ENCODE results near the gene PXN.
"Not testable (repeated sequence)": the region's sequence is repeated elsewhere in the genome, so short reads cannot be mapped to it uniquely, and the experiment has no call there.

The PXN gene

DNA sequence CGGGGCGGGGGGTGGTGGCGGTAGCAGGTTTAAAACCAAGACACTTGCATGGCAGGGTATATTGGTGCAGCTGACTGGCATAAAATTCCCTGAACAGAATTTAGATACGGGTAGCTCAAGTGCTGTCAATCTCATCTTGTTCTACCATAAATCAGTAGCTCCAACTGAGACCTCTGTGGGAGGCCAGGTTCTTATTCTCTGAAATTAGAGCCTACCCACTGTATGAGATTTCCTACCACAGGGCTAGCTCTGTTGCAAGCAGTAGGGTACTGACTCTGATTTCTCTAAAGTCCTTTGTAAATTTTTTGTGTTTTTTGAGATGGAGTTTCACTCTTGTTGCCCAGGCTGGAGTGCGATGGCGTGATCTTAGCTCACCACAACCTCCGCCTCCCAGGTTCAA is 61.4 kb downstream of the PXN start:
- DNase-seq = no peak

DNA sequence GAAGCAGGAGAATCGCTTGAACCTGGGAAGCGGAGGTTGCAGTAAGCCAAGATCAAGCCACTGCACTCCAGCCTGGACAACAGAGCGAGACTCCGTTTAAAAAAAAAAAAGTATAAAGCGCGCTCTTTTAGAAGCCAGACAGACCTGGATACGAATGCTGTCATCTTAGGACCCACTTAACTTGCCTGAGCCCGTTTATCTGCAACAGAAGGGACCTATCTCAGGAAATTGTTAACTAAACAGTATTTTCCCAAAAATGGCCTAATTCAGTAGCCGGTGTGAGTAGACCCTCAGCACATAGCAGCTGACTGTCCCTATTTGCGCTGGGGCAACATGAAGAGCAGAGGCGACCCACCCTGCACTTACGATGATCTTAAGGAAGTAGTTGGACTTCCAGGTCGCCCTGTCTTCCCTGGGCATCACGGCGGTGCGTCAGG is 65.1 kb downstream of the PXN start:
- no peak for DNase-seq

DNA sequence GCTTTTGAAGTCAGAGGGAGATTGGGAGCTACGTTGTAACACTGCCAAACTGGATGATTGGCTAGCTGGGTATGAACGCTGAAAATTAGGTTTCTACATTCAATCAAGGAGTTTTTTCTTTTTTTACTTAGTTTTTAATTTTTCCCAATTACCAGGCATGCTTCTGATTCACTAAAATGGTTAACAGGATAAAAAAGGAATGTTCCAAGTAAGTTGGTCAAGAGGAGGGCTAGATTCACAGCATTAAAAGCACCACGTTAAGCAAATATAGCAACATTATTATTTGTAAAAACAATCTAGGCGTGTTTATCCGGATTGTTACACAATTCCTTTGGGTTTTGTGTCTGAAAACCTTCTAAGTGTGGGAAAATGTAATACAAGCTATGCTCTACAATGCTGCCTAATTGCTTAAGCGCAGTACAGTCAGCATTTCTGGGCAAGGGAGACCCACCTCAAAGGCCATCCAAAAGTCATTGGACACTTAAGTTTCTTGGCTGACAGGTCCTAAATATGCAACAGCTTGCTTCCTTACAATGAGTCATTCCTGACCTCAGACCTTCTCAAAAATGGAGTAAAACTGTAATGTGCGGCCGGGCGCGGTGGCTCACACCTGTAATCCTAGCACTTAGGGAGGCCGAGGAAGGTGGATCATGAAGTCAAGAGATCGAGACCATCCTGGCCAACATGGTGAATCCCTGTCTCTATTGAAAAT is 65.8 kb downstream of the PXN start:
- DNase-seq = peak; percentile 13

DNA sequence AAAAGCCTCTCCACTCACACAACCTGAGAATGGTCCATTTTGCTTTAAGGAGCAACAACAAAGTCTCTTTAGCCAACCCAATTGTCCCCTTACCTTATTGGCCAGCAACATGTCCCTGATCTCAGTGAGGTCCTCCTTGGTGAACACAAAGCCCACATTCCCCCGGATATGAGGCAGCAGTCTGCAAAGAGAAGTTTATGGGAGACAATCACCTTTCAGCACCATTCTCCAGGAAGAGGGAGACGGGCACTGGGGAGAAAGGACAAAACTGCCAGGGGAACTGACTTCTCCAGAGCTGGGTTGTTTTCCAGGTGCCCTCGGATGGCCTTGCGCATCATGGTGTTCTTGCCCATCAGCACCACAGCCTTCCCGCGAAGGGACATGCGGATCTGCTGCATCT is 66.5 kb downstream of the PXN start:
- DNase-seq = no peak

DNA sequence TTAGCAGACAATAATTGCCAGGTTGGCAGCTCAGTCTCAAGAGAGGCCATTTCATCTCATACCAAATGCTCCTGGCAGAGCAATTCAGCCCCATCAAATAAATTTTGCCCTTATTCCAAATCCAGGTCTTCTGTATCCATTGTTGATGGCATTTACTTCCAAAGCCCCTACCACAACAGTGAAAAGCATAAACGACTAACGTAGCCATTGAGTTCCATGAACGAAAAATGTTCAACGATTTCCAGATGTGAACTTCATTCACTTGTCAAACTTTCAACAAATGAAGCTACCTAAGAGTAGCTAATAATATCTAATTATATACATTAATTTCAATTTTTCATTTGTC is 68.0 kb downstream of the PXN start:
- DNase-seq = no peak

DNA sequence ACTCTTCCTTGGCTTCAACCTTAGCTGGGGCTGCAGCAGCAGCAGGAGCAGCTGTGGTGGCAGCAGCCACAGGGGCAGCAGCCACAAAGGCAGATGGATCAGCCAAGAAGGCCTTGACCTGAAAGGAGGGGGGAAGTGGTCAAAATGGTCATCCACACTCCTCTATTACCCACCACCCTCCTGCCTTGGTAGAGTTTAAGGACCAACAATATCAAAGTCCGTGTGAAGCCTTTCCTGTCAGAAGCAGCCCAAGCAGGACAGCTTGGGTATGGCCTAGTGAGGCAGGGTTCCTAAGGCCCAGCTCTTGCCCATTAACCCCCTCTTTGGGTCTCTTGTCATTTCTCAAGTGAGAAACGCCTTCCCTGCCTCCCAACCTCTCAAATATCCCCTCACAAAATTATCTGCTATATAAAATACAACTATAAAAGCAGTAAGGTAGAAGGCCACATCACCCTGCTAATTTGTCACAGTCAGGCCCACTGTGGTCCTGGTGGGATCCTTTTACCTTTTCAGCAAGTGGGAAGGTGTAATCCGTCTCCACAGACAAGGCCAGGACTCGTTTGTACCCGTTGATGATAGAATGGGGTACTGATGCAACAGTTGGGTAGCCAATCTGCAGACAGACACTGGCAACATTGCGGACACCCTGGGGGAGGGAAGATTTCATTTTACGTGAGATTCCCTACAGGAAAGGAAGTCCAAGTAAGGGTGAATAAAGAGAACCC is 68.6 kb downstream of the PXN start:
- DNase-seq = not testable (repeated sequence)

DNA sequence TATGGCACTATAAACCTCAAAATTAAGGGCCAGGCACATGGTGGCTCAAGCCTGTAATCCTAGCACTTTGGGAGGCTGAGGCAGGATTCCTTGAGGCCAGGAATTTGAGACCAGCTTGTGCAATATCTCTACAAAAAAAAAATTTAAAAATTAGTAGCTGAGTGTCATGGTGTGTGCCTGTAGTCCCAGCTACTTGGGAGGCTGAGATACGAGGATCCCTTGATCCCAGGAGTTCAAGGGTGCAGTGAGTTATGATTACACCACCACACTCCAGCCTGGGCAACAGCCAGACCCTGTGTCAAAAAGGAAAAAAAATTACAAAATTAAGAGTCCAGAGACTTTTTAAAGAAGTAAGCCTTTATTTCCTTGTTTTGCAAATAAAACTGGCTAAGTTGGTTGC is 69.2 kb downstream of the PXN start:
- no peak for DNase-seq

DNA sequence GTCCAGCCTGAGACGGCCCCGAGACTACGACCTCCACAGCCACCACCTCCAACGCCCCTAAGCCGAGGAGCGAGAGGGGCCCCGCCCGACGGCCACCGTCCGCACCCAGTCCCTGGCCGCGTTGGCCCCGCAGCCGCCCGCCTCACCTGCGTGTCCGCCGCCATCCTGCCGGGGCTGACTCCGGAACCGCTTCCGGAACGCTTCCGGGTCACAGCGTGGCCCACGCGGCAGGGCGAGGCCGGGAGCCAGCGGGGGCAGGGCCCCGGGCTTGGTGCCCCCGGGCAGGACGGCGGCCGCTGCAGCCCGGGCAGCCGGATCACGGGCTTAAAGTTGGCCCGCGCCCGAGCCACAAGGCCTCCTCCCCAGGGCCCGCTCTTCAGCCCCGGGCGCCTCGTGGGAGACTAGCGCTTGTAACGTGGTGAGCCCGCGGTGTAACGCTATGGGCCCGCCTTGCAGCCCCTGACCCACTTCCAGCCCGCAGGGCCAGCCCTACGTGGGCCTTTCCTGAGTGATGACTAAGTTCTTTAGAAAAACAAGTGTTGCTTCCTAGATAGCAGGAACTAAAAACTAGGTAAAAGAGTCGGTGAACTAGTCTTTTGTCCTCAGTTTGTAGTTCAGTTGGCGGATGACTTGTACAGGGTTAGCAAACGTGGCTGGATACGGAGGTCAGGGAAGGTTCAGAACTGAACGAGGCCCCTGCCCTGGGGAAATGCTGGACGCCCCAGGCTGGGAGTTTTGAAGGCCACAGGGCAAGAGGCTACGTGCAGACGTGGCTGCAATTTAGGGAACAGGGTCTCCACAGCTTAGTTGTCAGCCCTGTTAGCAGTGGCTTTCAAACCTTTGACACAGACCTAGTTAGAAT is 70.8 kb downstream of the PXN start, which contains the start of gene GCN1:
Gene GCN1, minus strand, starts transcription at position 182 of the 862 bp plus-strand sequence. Its CDS starts 18 bp downstream, at position 164.
- DNase-seq = peak; percentile 44

DNA sequence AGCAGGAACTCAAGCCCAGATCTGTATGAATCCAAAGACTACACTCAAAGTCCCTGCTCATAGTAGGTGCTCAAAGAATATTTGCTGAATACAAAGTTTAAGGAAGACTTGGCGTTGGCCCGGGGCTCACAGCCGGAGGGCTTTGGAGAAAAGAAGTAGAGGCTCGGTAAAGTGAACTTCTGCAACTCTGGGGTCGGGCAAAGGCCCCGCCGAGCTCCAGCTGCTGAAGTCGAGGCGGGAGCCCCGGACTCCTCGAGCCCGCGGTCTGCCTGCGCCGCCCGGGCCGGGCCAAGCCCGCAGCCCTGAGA is 71.3 kb downstream of the PXN start:
- DNase-seq = no peak

DNA sequence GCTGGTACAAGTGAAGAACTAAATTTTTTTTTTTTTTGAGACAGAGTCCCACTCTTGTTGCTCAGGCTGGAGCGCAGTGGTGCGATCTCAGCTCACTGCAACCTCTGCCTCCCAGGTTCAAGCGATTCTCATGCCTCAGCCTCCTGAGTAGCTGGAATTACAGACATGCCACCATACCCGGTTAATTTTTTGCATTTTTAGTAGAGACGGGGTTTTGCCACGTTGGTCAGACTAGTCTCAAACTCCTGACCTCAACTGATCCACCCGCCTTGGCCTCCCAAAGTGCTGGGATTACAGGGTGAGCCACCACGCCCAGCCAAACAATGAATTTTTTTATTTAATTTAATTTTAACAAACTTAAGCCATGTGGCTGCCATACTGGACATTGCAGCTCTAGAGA is 72.2 kb downstream of the PXN start:
- not testable (repeated sequence) for DNase-seq

DNA sequence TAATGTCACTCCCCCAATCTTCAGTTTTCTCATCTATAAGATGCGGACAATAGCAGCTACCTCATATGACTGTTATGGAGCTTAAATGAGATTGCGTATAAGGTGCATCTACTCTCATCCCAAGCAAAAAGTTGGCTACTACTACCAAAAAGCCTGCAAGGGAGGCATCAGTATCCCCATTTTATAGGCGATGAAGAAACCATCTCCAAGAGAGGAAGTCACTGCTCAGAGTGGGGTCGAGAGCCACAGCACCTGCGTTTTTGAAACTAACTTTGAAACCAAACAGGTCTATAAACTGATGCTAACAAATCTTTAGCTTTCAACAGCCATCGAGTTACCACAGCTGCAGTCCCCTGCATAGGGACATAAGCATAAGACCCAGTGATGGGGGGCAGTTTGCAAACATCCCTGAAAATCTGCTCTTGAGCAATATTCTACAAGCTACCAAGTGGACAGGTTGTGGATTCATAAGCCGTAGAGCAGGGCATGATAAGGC is 74.5 kb downstream of the PXN start:
- no peak for DNase-seq

DNA sequence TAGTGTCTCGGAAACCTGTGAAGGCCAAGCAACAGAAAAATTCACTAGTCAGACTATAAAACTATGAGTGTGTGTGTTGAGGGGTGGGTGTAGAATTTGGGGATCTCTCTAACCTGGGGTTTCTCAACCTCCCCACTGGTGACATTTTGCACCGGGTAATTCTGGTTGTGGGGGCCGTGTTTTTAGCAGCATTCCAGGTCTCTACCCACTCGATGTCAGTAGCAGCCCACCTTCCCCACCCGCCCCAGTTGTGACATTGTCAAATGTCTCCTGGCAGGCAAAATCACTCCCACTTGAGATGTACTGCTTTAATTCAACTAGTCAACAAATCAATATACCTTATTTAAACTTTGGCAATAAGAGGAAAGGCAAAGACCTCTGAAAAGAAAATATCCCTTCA is 75.1 kb downstream of the PXN start:
- no peak for DNase-seq

DNA sequence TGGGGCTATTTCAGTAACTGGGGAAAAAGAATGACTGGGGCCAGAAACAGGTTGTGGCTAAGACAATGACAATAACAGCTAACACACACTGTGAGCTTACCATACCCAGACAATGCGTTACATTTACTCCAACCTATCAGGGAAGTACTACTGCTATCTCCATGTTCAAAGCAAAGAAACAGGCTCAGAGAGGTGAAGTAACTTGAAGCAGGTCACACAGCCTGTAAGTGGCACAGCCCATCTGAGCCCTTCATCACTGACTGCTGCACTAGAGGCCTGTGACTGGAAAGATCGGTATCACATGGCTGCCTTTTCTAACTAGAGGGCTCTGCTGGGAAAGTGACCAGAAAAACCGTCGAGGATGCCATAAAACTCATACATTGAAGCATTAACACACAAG is 78.9 kb downstream of the PXN start:
- no peak for DNase-seq

DNA sequence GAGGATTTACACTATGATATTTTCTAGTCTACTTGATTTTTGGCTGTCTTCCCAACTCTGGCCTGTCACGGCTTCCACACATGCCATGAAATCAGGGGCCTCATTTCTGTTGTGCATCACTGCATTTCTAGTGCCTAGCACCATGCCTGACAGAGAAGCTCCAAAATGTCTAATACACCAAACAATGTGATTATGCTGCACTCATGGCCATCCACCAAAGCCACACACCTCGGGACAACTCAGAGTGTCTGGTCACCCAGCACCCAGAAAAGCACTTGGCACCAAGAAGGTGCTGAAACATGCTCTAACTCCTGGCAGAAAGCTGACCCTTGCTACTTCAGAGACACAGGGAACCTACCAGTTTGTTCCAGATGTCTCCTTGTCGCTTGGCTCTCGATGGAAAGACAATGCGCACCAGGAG is 82.3 kb downstream of the PXN start:
- no peak for DNase-seq

DNA sequence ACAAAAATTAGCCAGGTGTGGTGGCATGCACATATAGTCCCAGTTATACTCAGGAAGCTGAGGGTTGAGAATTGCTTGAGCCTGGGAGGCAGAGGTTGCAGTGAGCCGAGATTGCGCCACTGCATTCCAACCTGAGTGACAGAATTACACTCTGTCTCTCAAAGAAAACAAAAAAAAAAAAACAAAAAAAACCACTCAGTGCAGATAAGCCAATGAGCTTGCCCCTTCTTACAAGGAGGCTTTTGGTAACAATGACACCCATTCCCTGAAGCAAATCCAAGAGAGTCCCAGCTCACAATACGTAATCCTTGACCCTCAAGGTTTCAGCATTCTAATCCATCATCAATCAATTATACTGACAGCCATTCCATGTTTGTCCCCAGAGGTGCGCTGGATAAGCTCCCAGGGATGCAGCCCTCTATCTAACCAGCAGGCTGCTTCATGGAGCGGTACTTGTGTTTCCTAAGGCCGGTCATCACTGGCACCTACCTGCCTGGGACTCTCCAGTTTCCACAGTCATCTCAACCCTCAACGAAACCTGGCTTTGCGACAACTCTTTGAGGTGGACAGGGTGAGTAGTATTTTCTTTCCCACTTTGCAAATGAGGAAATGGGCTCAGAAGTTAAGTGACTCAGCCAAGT is 83.4 kb downstream of the PXN start:
- no peak for DNase-seq

DNA sequence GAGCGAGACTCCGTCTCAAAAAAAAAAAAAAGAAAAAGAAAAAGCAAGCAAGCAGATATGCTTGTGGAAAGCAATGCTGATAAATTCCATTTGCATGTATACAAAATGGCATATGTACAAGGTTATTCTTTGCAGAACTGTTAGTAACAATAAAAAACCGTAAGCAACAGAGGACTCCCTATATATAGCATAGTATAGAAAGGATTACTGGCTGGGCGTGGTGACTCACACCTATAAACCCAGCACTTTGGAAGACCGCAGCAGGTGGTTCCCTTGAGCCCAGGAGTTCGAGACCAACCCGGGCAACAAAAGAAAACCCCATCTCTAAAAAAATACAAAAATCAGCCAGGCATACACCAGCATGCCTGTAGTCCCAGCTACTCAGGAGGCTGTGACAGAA is 84.6 kb downstream of the PXN start:
- DNase-seq = no peak

DNA sequence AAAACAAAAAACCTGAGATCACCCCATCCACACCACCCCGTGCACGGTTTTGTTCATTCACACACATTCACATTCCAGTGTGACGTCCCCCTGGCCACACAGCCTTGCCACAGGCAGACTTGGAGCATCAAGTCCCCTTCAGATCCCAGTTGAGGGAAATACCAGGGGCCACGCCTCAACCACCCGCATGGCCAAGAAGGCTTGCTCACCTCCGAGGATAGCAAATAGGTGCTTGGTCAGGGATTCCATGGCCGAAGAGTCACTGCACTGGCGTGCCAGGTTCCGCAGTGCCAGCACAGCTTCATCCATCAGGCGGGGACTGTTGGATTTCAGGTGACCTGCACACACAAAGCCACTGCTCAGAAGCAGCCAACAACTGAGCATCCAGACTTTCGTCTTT is 90.0 kb downstream of the PXN start:
- no peak for DNase-seq

DNA sequence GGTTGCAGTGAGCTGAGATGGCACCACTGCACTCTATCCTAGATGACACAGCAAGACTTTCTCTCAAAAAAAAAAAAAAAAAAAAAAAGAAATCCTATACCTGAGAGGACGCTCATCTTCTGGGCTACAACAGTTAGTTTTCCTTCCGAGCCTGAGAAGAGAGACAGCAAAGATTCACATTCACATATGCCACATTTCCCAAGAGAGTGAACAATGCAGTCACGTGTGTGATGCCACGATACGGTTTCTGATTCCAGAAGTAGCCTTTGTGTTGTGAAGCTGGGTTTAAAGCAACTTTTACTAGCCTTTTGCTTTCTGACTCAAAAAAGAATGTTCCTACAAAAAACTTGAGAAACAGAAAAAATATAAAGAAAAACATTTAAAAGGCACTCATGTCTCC is 90.5 kb downstream of the PXN start:
- no peak for DNase-seq

DNA sequence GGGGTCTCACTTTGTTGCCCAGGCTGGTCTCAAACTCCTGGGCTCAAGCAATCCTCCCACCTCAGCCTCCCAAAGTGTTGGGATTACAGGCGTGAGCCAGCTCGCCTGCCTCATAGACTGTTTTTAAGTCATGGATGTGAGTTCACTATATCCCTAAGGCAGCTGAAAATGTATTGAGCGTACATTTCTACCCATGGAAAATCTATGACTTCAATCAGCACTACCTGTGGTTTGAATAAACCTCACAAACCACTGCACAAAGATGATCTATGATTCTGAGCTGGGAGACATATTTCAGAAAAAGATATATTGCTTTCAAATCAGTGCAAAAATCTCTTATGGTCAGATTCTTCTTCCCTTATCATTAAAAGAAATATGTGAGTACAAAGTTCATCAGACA is 93.5 kb downstream of the PXN start:
- no peak for DNase-seq

DNA sequence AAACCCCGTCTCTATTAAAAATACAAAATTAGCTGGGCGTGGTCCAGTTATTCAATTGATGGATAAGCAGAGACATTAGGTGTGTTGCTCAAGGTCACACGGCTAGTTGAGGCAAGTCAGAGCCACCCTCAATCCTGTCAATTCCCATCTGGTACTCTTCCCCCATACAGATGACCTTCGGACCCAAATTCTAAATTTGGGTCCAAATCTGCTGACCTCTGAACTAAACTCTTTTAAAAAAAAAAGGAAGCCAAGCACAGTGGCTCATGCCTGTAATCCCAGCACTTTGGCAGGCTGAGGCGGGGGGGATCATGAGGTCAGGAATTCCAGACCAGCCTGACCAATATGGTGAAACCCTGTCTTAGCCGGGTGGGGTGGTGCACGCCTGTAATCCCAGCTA is 94.9 kb downstream of the PXN start:
- DNase-seq = no peak

DNA sequence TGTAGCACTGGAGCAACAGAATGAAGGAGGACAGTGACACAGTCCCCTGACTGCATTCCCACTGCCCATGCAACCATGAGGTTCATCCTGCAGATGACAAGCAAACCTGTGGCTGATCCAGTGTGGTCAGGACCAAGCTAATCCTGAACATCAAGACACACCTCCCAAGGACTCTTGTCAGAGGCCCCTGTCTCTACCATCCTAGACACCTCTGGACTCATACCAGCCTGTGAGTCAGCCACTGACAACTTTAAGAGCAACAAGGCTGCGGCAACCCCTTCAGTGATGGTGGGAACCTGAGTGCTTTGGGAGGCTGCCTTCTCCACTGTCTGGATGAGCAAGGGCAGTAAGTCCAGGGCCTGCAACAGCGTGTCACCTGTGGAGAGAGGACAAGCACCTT is 95.6 kb downstream of the PXN start:
- DNase-seq = no peak

DNA sequence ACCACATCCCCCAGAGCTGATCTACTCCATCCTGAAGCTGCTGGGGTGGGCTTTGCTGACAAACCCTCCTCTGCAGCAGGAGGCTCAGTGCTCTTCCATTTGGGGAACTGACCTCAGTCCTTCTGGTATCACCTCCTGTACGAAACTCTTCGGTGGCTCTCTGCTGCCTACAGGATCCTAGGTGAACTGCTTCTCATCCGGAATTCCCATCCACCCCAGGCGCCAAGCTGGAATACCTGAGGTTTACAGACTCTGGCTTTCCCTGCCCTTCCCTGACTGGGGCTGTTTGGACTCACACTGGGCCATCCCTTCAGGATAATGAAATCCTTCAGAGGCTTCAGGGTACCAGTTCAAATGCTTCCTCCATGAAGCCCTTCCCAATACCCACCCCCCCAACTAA is 97.2 kb downstream of the PXN start:
- no peak for DNase-seq

DNA sequence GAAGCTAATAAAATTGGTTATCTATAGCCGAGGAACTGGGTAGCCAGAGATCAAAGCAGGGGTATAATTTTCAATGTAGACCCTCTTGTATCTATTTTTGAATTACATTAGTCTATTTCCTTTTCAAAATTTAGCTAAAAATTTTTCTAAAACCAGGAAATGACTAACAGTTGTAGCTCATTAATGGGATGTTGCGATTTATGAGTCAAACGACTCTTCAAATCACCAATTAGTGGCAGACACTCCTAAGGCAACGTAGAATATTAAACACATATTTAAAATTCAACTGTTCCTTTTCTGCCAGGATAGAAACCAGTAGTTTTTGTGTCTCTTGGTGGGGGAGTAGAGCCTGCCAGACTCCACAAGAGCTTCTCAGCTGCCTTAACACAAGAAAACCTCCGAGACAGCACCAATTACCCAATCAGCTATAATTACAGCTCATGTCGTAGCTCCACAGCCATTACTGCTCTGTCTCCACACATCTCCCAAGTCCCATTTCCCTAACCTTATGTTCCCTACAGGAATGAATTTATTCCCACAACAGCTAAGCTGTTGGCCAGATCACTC is 97.9 kb downstream of the PXN start:
- no peak for DNase-seq

Data from amniotic stem cell (primary cell).